ENCODE data around the gene CST8.

CST8 gene

GRCh38 chr20:23513164-23513563, 22.2 kb downstream of the CST8 start:
- H3K36me3 ChIP-seq (ENCODE audit: insufficient read depth) = no peaks in the 10 kb centered on the region
- no peak overlapping the region for H3K4me2 ChIP-seq
- H3K4me3 ChIP-seq (IDR thresholded peaks at IDR 0.05; ENCODE audit: insufficient read depth, low read depth, low read length) = no peak overlapping the region
- H3K9ac ChIP-seq = no peak overlapping the region
- no peaks in the 10 kb centered on the region for H3K27me3 ChIP-seq (ENCODE audit: insufficient read depth, low read depth)
- H3K79me2 ChIP-seq (ENCODE audit: insufficient read depth, low read depth) = no peaks in the 10 kb centered on the region
- no peak overlapping the region for H2AFZ ChIP-seq (ENCODE audit: low read depth)
- H3K4me1 ChIP-seq (ENCODE audit: low read depth, poor library complexity, severe bottlenecking) = no peaks in the 10 kb centered on the region
- no peak for TF ChIP-seq CTCF (conservative IDR thresholded peaks at IDR 0.05; ENCODE audit: low read depth, low read length)
- no peaks in the 10 kb centered on the region for H4K20me1 ChIP-seq (ENCODE audit: insufficient read depth)
- no peak overlapping the region for H3K27ac ChIP-seq

- no peaks in the 10 kb centered on the region for H3K27me3 ChIP-seq (ENCODE audit: insufficient read depth, low read depth)
- H2AFZ ChIP-seq (ENCODE audit: low read depth) = no peak overlapping the region
- no peak overlapping the region for H3K4me2 ChIP-seq
- H4K20me1 ChIP-seq (ENCODE audit: insufficient read depth) = no peaks in the 10 kb centered on the region
- no peaks in the 10 kb centered on the region for H3K36me3 ChIP-seq (ENCODE audit: insufficient read depth)
- H3K4me3 ChIP-seq (IDR thresholded peaks at IDR 0.05; ENCODE audit: insufficient read depth, low read depth, low read length) = no peak overlapping the region
- no peaks in the 10 kb centered on the region for H3K79me2 ChIP-seq (ENCODE audit: insufficient read depth, low read depth)
- no peak for TF ChIP-seq CTCF (conservative IDR thresholded peaks at IDR 0.05; ENCODE audit: low read depth, low read length)
- no peak overlapping the region for H3K9ac ChIP-seq
- H3K4me1 ChIP-seq (ENCODE audit: low read depth, poor library complexity, severe bottlenecking) = no peaks in the 10 kb centered on the region
- no peak overlapping the region for H3K27ac ChIP-seq
Measured at GRCh38 chr20:23514848-23515247, 23.9 kb downstream of the CST8 start.

DNA sequence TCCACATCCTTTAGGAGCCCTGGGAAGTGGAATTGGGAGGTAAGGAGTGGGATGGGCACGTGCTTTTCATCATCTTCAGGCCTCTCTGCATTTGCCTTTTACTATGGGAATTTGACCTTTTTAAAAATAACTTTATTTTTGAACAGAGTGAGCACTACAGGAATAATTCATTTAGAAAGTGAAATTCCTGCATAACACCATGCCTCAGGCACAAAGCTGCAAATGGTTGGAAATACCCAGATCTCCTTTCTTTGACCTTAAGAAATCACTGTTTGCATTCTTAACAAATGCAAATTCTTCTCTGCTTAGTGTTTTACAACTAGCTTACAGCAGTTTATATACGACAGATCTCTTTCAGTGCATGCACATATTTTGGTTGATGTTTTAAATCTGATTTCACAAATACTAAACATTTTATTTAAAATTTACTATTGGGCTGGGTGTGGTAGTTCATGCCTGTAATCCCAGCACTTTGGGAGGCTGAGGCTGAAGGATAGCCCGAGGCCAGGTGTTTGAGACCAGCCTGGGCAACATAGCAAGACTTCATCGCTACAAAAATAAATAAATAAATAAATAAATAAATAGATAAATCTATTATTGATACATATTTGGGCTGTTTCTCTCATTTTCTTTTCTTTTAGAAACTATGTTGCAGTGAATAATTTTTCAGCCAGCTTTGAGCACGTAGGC, 24.5 kb downstream of the CST8 start:
- Histone ChIP-seq H3K27me3 (ENCODE audit: insufficient read depth, low read depth) (no peaks in the 10 kb centered on the region), H3K79me2 (ENCODE audit: insufficient read depth, low read depth) (no peaks in the 10 kb centered on the region), H2AFZ (ENCODE audit: low read depth) (no peak overlapping the region), H3K27ac (no peak overlapping the region), H3K36me3 (ENCODE audit: insufficient read depth) (no peaks in the 10 kb centered on the region), H3K4me2 (no peak overlapping the region), H4K20me1 (ENCODE audit: insufficient read depth) (no peaks in the 10 kb centered on the region), H3K4me1 (ENCODE audit: low read depth, poor library complexity, severe bottlenecking) (no peaks in the 10 kb centered on the region), H3K9ac (no peak overlapping the region), H3K4me3 (IDR thresholded peaks at IDR 0.05; ENCODE audit: insufficient read depth, low read depth, low read length) (no peak overlapping the region)
- TF ChIP-seq CTCF (conservative IDR thresholded peaks at IDR 0.05; ENCODE audit: low read depth, low read length) = no peak

DNA sequence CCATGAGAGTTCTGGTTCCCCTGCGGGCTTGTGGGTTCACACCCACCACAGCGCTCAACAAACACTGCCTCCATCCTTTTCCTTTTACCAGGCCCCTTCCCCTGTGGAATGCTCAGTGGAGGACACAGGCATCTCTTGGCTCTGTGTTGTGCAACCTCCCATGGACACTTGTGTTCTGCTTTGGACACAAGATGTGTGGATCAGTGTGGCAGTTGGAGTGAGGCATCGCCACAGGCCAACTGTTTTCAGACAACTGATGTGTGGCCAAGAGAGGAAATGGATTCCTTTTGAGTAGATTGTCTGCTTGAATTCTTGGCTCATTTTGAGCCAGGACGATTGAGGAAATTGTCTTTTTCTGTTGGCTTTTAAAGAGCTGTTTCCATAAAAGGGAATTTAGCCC, 26.8 kb downstream of the CST8 start:
- Histone ChIP-seq H2AFZ (ENCODE audit: low read depth) (no peak overlapping the region), H3K4me2 (no peak overlapping the region), H3K79me2 (ENCODE audit: insufficient read depth, low read depth) (no peaks in the 10 kb centered on the region), H3K36me3 (ENCODE audit: insufficient read depth) (no peaks in the 10 kb centered on the region), H3K4me1 (ENCODE audit: low read depth, poor library complexity, severe bottlenecking) (no peaks in the 10 kb centered on the region), H3K27ac (no peak overlapping the region), H4K20me1 (ENCODE audit: insufficient read depth) (no peaks in the 10 kb centered on the region), H3K9ac (no peak overlapping the region), H3K27me3 (ENCODE audit: insufficient read depth, low read depth) (no peaks in the 10 kb centered on the region), H3K4me3 (IDR thresholded peaks at IDR 0.05; ENCODE audit: insufficient read depth, low read depth, low read length) (no peak overlapping the region)
- TF ChIP-seq CTCF (conservative IDR thresholded peaks at IDR 0.05; ENCODE audit: low read depth, low read length) = no peak

All from KMS-11 (cell line).